ENCODE measurements around the gene PDE10A. TPM values are rescaled to one million over a fixed set of nuclear protein-coding genes. Genes with fewer than 3 reads are reported as not detected.

PDE10A gene
- total RNA-seq, 1 experiment from 2014 or later = 0.31 TPM

- Histone ChIP-seq H2BK15ac (ENCODE audit: low read depth, low read length) (no peak overlapping the region), H2BK12ac (ENCODE audit: insufficient read length, low read depth, low read length) (no peak overlapping the region), H3K79me1 (ENCODE audit: insufficient read depth, low read depth, low read length, poor library complexity, severe bottlenecking) (no peaks in the 10 kb centered on the region), H2AK5ac (ENCODE audit: insufficient read length, low read length) (no peak overlapping the region), H2BK120ac (ENCODE audit: low read depth, low read length, poor library complexity, severe bottlenecking) (no peak overlapping the region), H3K23ac (ENCODE audit: insufficient read length, low read depth, low read length) (no peak overlapping the region), H3T11ph (ENCODE audit: low read length) (no peak overlapping the region), H2AFZ (ENCODE audit: low read length) (no peak overlapping the region), H4K8ac (replicated peaks; ENCODE audit: insufficient read length, low read depth, low read length) (no peak overlapping the region), H3K4me2 (ENCODE audit: insufficient read depth, insufficient read length, low read length) (no peak overlapping the region), H4K5ac (ENCODE audit: insufficient read length, low read depth, low read length) (no peak overlapping the region), H3K4ac (ENCODE audit: low read depth, low read length) (no peak overlapping the region), H3K27me3 (ENCODE audit: insufficient read depth, low read length) (no peaks in the 10 kb centered on the region), H3K4me1 (ENCODE audit: insufficient read depth, low read length) (no peaks in the 10 kb centered on the region), H2BK20ac (ENCODE audit: low read depth, low read length, poor library complexity, severe bottlenecking) (no peak overlapping the region), H3K18ac (ENCODE audit: insufficient read length, low read depth, low read length) (no peak overlapping the region), H2BK5ac (ENCODE audit: insufficient read length, low read length) (no peak overlapping the region), H3K9ac (ENCODE audit: extremely low read depth, insufficient read length, low read length) (no peak overlapping the region), H3K56ac (ENCODE audit: insufficient read length, low read depth, low read length) (no peak overlapping the region), H4K91ac (ENCODE audit: insufficient read length, low read depth, low read length) (no peak overlapping the region), H3K9me3 (ENCODE audit: control insufficient read depth, low read depth, low read length) (no peaks in the 10 kb centered on the region), H3K23me2 (ENCODE audit: insufficient read length, low read depth, low read length, poor library complexity, severe bottlenecking) (no peaks in the 10 kb centered on the region), H3K14ac (ENCODE audit: insufficient read depth, low read length) (no peak overlapping the region), H3K27ac (ENCODE audit: insufficient read length, low read depth, low read length) (no peak overlapping the region), H3K79me2 (ENCODE audit: insufficient read depth, low read length) (no peaks in the 10 kb centered on the region), H4K20me1 (ENCODE audit: control insufficient read depth, insufficient read depth, insufficient read length) (no peaks in the 10 kb centered on the region)
- Mint-ChIP-seq H3K36me3 (ENCODE audit: insufficient read depth in 1 of 3, low read depth in 3 of 3) (peaks cover 0 to 4% (median 2%) of the 10 kb centered on the region in 3 experiments; a peak in 3 of 7 replicates), H3K27ac (no peak overlapping the region), H3K9me3 (peaks cover 13 to 18% of the 10 kb centered on the region in 2 experiments; a peak in 4 of 5 replicates), H3K4me3 (no peak overlapping the region), H3K27me3 (ENCODE audit: low read depth) (peaks cover 2% of the 10 kb centered on the region; the same call in 1 of the 2 replicates), H3K4me1 (no peaks in the 10 kb centered on the region)
- TF ChIP-seq CTCF (conservative IDR thresholded peaks at IDR 0.05) = no peak
- DNase-seq = no peak
- WGBS (ENCODE audit: extremely low coverage, insufficient read length, low lambda C conversion rate) = no CpG with 5 or more reads among the region's 1 CpG
Observed at GRCh38 chr6:165365371-165365770, 297.7 kb downstream of the PDE10A start.

All from H9 (cell line).